RWPE1 (cell line): ENCODE data around the gene KLF7.

Source experiments
- CTCF ChIA-PET: fragments of 350-600 bp; sonication (Branson Sonifier 250); formaldehyde crosslinking; extraction: SDS; loops from one replicate; lab custom pipeline; 2021; lab: Yijun Ruan, JAX
- POLR2A ChIA-PET: fragments of 400-600 bp; formaldehyde crosslinking; extraction: SDS; loops from one replicate; lab custom pipeline; 2020; ENCODE audit warnings: antibody characterized with exemption; ENCODE audit not compliant: low non-redundant PET; lab: Yijun Ruan, JAX
- DNase-seq: peaks from one replicate; pipeline ENCODE4 v3.0.0; 2012; ENCODE audit warnings: low spot score
- H3K27ac ChIP-seq: fragments of 450-650 bp; 2 replicates; pipeline ENCODE4 v1.5.1; 2017
- TF ChIP-seq, protein P1 (sequence below): fragments of 450-650 bp; conservative IDR thresholded peaks from 2 replicates; pipeline ENCODE4 v1.5.1; 2017; ENCODE audit warnings: low read depth, mild to moderate bottlenecking

The KLF7 gene

DNA sequence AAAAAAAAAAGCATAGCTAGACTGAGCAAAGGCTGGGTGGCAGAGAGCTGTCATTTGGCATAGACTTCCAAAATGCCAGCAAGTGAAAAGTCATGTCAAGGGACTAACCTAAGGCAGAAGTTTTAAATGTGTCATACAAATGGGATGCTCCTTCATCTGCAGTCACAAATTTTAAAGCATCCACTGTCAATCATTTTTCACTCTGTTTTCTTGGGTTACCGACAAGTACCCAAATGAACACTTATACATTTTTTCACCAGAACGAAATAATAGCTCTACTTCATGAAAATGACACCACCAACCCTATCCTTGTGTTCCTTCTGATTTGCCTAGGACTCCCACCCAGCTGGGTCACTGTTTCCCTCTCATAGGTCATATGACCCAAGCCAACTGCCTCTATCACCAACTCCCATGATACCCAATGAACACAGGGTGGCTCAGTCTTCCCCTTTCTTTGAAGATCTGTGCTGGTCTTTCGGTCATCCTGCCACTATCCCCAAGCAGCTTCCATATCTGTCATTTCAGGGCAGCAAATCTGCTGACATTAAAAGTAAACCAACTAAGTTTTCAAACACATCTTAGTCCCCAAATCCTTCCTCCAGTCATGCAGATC lies 21.5 kb downstream of the KLF7 start:
- no peak for DNase-seq
- TF ChIP-seq, protein P1, sequence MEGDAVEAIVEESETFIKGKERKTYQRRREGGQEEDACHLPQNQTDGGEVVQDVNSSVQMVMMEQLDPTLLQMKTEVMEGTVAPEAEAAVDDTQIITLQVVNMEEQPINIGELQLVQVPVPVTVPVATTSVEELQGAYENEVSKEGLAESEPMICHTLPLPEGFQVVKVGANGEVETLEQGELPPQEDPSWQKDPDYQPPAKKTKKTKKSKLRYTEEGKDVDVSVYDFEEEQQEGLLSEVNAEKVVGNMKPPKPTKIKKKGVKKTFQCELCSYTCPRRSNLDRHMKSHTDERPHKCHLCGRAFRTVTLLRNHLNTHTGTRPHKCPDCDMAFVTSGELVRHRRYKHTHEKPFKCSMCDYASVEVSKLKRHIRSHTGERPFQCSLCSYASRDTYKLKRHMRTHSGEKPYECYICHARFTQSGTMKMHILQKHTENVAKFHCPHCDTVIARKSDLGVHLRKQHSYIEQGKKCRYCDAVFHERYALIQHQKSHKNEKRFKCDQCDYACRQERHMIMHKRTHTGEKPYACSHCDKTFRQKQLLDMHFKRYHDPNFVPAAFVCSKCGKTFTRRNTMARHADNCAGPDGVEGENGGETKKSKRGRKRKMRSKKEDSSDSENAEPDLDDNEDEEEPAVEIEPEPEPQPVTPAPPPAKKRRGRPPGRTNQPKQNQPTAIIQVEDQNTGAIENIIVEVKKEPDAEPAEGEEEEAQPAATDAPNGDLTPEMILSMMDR: no peak
- CTCF ChIA-PET: no interaction called here
- POLR2A ChIA-PET: no interaction called here
- peak overlapping the region; percentile 57; the same call in 1 of the 2 replicates for H3K27ac ChIP-seq

DNA sequence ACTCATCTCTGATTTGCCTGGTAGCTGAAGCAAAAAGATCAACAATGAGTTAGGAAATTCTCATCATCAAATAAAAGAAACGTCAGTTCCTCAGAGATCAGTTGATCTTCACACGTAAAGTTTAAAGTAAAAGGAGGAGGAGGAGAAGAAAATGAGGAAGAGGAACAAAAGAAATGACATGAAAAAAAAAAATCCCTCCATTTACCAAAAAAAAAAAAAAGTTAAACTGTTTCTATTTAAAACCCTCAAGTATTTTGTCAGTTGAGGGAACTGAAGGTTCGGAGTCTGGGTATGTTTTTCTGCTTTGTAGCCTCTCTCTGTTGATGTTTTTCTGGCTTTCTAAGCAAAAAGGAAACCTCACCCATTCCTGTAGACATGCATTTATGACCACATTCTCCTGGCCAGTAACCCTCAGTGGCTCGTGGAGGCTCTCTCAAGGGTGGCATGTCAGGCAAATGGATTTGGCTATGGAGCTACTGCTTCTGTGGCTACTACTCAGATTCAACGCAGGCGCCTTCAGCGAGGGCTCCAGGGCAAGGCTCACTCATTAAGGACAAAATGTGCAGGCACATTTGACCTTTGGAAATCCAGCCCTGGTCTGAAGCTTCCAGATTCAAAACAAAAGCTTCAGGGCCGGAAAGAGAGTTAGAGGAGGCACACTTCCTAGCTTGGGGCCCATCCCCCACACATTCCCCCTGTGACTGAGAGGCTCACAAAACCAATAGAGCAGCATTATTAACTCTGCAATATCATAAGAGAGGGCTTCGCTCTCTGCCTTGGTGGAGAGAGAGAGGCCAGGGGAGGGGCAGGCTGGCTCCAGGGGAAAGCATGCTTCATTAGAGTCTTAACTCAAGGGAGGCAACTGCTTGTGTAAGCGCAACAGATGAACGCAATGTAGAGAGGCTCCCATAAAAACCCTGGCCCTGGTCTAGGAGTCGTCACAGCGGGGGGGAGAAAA lies 22.3 kb downstream of the KLF7 start:
- DNase-seq: no peak
- CTCF ChIA-PET: interaction anchor here (1.1 kb wide), 1 partner anchor 9 kb away, joined by 3 read pairs; no protein-coding TSS in a partner anchor
- TF ChIP-seq, protein P1: no peak

DNA sequence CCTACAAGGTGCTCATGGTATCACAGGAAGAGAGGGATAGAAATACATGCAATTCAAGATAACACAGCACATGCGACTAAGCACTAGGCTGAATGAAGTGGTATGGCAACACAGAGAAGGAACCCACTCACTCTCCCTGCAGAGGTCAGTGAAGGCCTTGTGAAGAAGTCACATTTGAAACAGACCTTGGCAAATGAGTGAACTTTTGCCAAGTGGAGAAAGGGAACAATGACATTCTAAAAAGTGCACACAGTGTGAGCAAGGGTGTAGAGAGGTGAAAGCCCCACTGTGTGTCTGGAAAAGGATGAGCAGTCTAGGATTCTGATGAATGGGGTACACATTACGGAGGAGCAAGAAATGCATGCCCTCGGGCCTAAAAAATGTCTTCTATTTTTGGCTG lies 23.3 kb downstream of the KLF7 start:
- ChIA-PET POLR2A (interaction anchor here (0.6 kb wide), 1 partner anchor 23 kb away, joined by 5 read pairs; the partner anchor contains the start of gene KLF7), CTCF (interaction anchor here (0.7 to 1.1 kb wide), 3 partner anchors 8 to 86 kb away, joined by 3 read pairs; no protein-coding TSS in a partner anchor)
- DNase-seq: no peak
- TF ChIP-seq, protein P1: no peak
- no peak overlapping the region for H3K27ac ChIP-seq

More for the DNA sequence above, 22.3 kb downstream of the KLF7 start:
- H3K27ac ChIP-seq: peak overlapping the region; percentile 57
- POLR2A ChIA-PET: no interaction called here

DNA sequence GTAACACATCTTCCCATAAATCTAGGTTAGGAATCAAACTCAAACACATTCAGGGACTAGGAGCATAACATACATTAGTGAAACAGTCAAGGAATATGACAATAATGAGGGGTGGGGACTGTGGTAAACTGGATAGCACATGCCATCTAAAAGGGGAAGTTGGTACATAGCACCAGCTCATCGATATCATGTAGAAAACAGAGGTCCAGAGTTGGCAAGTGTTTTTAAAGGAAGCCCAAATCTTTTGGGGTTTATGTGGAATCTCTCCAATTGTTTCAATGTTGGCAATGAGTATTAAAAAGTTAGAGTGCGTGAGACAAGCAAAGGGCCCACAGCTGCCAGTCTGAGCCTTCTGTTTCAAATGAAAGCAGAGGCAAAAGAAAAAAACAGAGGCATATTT lies 24.4 kb downstream of the KLF7 start:
- no peak for DNase-seq
- POLR2A ChIA-PET: no interaction called here
- CTCF ChIA-PET: interaction anchor here (0.9 kb wide), 2 partner anchors 13 to 22 kb away, joined by 3 read pairs; no protein-coding TSS in a partner anchor
- TF ChIP-seq, protein P1: no peak
- no peak overlapping the region for H3K27ac ChIP-seq

DNA sequence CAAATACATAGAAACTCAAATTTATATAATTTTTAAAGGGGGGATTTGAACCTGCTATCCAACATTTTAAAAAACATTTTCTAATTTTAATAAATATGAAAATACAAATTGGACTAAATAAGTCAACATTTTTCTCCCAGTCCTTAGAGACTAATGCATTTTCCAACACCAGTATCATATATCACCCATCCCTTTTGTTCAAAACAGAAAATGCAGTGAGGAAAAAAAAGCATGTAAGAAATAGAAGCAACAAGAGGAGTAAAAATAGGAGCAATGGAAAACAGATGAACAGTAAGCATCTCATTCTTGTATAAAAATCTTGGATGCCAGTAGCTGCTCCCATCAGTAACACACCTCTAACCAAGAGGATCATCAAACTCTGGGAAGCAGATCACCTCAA lies 25.5 kb downstream of the KLF7 start:
- TF ChIP-seq, protein P1: no peak
- POLR2A ChIA-PET: no interaction called here
- no peak overlapping the region for H3K27ac ChIP-seq
- CTCF ChIA-PET: no interaction called here
- no peak for DNase-seq

DNA sequence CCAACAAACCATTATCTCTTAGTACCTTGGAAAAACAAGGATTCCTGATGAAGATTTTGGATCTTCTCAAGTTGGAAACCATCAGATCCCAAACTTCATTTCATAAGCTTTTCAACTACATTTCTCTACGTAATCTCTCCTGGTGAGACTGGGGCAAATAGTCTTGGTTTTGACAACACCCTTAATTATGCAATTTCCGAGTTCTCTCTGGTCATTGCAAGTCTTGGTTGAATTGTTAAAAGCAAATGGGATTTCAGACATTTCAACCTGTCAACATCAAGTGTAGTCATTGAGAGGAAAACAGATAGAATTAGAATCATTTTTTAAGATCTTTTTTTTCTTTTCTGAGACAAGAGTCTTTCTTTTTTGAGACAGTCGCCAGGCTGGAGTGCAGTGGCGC lies 26.2 kb downstream of the KLF7 start:
- DNase-seq: no peak
- ChIA-PET POLR2A (no interaction called here), CTCF (interaction anchor here (0.7 kb wide), 1 partner anchor 334 kb away, joined by 5 read pairs; no protein-coding TSS in a partner anchor)
- H3K27ac ChIP-seq: peak overlapping the region; percentile 26; the same call in 1 of the 2 replicates
- TF ChIP-seq, protein P1: no peak
